GM20431 (cell line): ENCODE data around the gene POLR2H.

Source experiments
- in situ Hi-C: fragments of 300-500 bp; cut with MseI, MboI; formaldehyde crosslinking; loops from one replicate; pipeline ENCODE4 v1.15.0; 2020; ENCODE audit warnings: low sequenced_read_pairs; ENCODE audit not compliant: unreplicated experiment

The POLR2H gene

GRCh38 chr3:184350618-184351017 is 10.9 kb upstream of the POLR2H start:
- in situ Hi-C loops: no loop called here

DNA sequence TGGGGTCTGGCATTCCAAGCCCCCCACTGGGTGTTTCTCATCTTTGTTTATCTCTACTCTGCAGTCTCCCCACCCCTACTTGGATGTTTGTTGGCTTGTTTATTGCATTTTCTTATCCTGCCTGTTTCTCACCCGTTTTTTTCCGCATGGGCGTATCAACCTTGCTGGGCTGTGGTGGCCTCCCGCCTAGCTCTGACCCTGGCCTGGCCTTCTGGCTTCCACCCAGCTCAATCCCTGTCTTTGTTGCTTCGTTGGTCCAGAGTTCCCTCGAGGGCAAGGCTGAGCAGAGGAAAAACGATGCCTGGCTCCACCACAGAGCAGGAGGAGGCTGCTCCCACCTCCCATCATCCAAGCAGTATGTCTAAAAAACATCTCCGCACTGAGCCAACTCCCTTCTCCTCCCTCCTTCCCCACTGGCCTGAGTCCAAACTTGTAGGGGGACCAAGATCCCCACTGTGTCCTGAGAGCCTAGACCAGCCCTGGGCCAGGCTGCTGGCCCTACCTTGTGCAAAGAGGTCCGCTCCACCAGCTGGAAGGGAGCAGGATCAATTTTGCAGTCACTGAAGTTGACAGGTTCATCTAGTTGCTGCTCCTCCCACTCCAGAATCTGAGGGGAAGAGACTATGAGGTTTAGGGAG is 9.9 kb upstream of the POLR2H start:
- in situ Hi-C loops: no loop called here

- in situ Hi-C loops: no loop called here
These were observed 9.2 kb upstream of the POLR2H start for GRCh38 chr3:184352149-184352785.

- in situ Hi-C loops: no loop called here
These were observed 8.5 kb upstream of the POLR2H start for GRCh38 chr3:184352897-184353545.

GRCh38 chr3:184353546-184353941 is 8.0 kb upstream of the POLR2H start:
- in situ Hi-C loops: no loop called here

- in situ Hi-C loops: no loop called here
These were observed 7.3 kb upstream of the POLR2H start for GRCh38 chr3:184354121-184354728.

DNA sequence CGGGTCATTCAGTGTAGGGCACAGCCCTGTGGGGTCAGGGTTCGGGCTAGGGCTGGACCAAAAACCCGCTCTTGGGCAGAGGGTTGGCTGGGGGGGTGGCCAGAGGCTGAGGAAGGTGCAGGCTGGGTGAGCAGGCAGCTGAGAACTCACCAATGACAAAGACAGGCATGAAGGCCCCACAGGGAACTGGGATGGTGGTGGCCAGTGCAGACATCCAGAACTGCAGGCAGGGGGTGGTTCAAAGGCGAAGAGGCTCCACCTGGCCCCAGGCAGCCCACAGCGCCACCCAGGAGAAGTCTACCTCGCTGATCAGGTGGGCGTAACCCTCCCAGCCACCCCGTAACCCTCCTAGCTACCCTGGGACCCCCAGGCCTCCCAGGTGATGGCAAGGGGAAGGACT is 6.8 kb upstream of the POLR2H start:
- in situ Hi-C loops: no loop called here

- in situ Hi-C loops: no loop called here
These were observed 6.1 kb upstream of the POLR2H start for GRCh38 chr3:184355261-184356040.

DNA sequence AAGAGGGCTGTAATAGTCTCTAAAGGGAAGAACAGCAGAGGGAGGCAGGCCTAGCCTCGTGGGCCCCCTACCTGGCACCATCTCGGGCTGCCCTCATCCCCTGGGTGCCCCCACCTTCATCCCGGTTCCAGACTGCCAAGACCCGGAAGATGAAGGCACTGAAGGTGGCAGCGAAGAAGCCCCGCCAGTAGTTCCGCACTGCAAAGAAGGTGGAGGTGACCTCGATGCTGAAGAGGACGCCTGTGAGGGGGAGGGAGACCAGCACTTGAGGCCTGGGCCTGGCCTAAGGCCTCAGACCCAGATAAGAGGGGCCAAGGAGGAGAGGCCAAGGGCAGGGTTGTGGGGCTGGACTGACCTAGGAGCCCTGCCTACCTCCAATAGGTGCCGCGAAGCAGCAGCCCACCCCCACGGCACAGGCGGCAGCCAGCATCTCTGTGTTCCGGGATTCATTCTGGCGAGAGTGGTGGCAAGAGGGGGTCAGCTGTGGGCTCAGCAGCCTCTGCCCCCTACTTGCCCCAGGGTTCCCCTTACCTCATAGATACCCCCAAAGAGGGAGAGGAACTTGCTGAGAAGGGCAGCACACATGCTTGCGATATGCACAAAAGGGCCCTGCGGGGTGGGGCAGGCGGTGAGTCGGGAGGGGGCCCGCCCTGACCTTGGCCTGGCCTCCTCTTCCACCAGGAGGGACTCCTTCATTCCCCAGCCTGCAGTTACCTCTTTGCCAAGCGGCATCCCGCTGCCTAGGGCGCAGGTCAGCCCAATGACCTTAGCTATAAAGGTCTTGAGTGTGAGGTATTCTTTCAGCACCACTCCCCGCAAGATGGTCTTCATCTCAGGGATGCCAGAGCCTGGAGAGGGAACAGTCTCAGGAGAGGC is 4.0 kb upstream of the POLR2H start:
- in situ Hi-C loops: no loop called here

- in situ Hi-C loops: no loop called here
These were observed 3.3 kb upstream of the POLR2H start for GRCh38 chr3:184358124-184358767.

DNA sequence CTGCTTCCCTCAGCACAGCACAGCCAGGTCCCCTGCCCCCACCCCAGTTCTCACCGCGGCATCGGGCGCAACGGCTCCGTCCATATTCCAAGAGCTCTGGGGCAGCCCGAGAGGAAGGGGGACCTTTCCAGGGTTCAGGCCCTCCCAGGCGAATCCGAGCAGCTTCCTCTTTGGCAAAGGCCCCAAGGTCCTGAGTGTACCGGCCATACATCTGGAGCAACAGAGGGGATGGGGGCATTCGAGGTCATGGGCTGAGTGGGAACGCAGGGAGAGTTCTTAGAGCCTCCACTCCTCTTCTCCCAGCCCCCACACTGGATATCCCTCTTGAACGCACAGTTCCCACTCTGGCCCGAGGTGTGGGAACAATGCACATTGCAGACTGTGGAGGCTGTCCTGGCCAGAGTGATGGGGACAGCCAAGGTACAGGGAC is 2.6 kb upstream of the POLR2H start:
- in situ Hi-C loops: no loop called here

- in situ Hi-C loops: no loop called here
These were observed 1.9 kb upstream of the POLR2H start for GRCh38 chr3:184359610-184360009.

DNA sequence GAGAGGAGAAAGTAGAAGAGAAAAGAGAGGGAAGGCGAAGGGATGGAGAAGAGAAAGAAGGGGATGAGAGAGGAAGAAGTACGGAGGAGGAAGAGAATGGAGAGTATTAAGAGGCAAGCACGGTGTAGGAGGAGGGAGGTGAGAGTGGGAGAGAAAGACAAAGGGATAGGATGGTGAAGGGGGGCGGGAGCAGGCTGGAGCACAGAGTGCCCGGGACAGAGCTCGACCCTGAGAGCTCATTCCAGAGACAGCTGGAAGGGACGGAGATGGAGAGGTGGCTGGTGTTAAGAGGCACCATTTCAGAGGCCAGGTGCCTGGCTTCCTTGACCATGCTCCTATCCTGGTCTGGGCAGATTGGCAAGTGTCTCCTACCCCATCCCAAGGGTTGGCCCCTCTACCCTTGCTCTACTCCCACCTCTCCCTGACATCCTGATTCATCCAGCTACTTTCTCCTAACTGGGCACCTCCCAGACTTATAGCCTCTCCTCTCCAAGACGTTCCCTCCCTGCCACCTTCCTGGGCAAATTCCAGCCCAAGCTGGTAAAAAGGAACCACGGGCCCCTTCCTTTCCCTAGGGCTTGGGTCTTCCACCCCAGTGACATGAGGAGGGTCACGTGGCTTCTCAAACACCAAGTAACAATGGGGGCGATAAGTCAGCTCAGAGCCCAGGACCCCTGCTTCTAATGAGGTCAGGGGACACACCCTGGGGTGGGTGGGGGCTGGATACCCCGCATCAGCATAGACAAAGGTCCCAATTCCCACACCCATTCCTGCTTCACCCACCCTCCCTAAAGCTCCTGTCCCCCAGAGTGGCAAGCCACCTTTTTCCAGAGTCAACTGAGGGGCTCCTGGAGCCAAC is 1.2 kb upstream of the POLR2H start:
- in situ Hi-C loops: no loop called here

- in situ Hi-C loops: no loop called here
These were observed 480 bp upstream of the POLR2H start for GRCh38 chr3:184360929-184361531.

DNA sequence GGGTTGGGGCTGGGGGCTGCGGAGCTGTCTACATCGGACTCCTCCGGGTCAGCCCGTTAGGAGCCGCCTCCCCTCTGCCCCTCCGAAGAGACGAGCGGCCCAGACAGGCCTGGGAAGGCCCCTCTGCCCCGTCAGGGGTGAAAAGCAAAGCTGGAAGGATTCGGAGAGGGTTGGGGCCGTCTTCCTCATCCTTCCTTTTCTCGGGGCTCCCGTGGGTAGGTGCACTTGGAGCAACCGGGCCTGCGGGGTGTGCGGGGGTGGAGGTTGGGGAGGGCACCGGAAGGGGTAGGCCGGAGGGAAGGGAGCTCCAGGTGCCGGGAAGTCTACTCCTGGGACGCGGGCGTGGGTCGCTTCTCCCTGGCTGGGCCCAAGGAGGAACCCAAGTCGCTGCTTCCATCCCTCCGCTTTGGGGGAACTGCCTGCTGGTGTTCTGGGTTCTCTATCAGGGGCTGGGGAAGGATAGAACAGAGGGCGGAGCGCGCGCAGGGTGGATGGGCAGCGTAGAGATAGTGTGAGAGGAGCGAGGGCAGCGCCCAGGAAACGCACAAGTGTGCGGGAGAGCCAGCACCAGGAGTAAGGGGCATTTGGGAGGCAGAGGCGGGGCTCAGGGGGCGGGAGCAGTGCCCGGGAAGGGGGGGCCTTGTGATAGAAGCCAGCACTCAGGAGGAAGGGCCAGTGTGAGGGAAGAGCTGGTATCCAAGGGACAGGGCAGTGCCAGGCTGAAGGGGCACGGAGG is 590 bp downstream of the POLR2H start:
- in situ Hi-C loops: no loop called here

GRCh38 chr3:184362668-184363546 is 1.4 kb downstream of the POLR2H start:
- in situ Hi-C loops: no loop called here
